Hepatocyte (in vitro differentiated cells): ENCODE data around the gene TRAF3IP1. TPM values are rescaled to one million over a fixed set of nuclear protein-coding genes. Genes with fewer than 3 reads are reported as not detected.
A peak's percentile ranks its signal among the peaks of the same experiment; 100 is the strongest.

Experiments
- DNase-seq: peaks from one replicate; pipeline ENCODE4 v3.0.0-alpha.2; 2016; ENCODE audit warnings: low spot score
- H2AFZ ChIP-seq: fragments of 200-600 bp; sonication (generic); 2 replicates; pipeline ENCODE4 v1.6.0; 2016; ENCODE audit warnings: antibody characterized with exemption, mild to moderate bottlenecking
- H3K27ac ChIP-seq: fragments of 200-600 bp; sonication (generic); 2 replicates; pipeline ENCODE4 v1.5.1; 2016; ENCODE audit warnings: mild to moderate bottlenecking
- H3K27me3 ChIP-seq: fragments of 200-600 bp; sonication (generic); 2 replicates; pipeline ENCODE4 v1.6.1; 2016
- H3K36me3 ChIP-seq: fragments of 200-600 bp; sonication (generic); replicated peaks from 2 replicates; pipeline ENCODE4 v1.5.1; 2016; ENCODE audit warnings: low read depth; ENCODE audit not compliant: insufficient read depth
- H3K4me1 ChIP-seq: fragments of 200-600 bp; sonication (generic); 2 replicates; pipeline ENCODE4 v1.5.1; 2016; ENCODE audit warnings: mild to moderate bottlenecking, moderate library complexity; ENCODE audit not compliant: insufficient read depth
- H3K4me2 ChIP-seq: fragments of 200-600 bp; sonication (generic); 2 replicates; pipeline ENCODE4 v1.6.0; 2016
- H3K4me3 ChIP-seq: fragments of 200-600 bp; sonication (generic); 2 replicates; pipeline ENCODE4 v1.5.1; 2016; ENCODE audit warnings: mild to moderate bottlenecking
- H3K79me2 ChIP-seq: fragments of 200-600 bp; sonication (generic); 2 replicates; pipeline ENCODE4 v1.6.0; 2017; ENCODE audit warnings: mild to moderate bottlenecking
- H3K9me2 ChIP-seq: fragments of 200-600 bp; sonication (generic); replicated peaks from 2 replicates; pipeline ENCODE4 v1.6.0; 2017; ENCODE audit warnings: mild to moderate bottlenecking; ENCODE audit not compliant: insufficient read depth
- H3K9me3 ChIP-seq: fragments of 200-600 bp; sonication (generic); 2 replicates; pipeline ENCODE4 v1.5.1; 2016; ENCODE audit warnings: low read depth, mild to moderate bottlenecking
- H4K20me1 ChIP-seq: fragments of 200-600 bp; sonication (generic); 2 replicates; pipeline ENCODE4 v1.6.0; 2016; ENCODE audit warnings: mild to moderate bottlenecking; ENCODE audit not compliant: insufficient read depth, poor library complexity, severe bottlenecking
- CTCF ChIP-seq: fragments of 200-600 bp; sonication (generic); IDR thresholded peaks from 2 replicates; pipeline ENCODE4 v1.5.1; 2016; ENCODE audit warnings: antibody characterized with exemption, mild to moderate bottlenecking; ENCODE audit not compliant: poor library complexity
- EZH2 ChIP-seq: fragments of 200-600 bp; sonication (generic); IDR thresholded peaks from 2 replicates; pipeline ENCODE4 v1.6.1; 2016; ENCODE audit warnings: antibody characterized with exemption, mild to moderate bottlenecking, borderline replicate concordance
- EZH2phosphoT487 ChIP-seq: fragments of 200-600 bp; sonication (generic); IDR thresholded peaks from one replicate; pipeline ENCODE4 v1.6.1; 2018; ENCODE audit warnings: antibody characterized with exemption, mild to moderate bottlenecking, low read depth, moderate library complexity; ENCODE audit not compliant: unreplicated experiment, severe bottlenecking
- WGBS: methylation state at CpG from one replicate; pipeline ENCODE4 v1.1.6; 2016; ENCODE audit warnings: low lambda C conversion rate; ENCODE audit errors: missing lambda C conversion rate; 5-methylcytosine and 5-hydroxymethylcytosine counted together
- polyA plus RNA-seq: library from polyadenylated mRNA; unstranded; fragments of >200 nt; fragmentation: Nextera tagmentation; extraction: Ambion mirVana; gene quantifications from 2 replicates; pipeline ENCODE4 v1.2.1, GENCODE V29; 2016
- total RNA-seq: library from RNA; depleted of rRNA; stranded (reverse); fragments of >200 nt; gene quantifications from 2 replicates; pipeline ENCODE4 v1.2.3, GENCODE V29; 2014

The TRAF3IP1 gene
- total and polyA plus RNA-seq, 2 experiments from 2014 or later = 9.0 to 9.1 TPM

- Histone ChIP-seq H3K27ac (no peak overlapping the region), H3K79me2 (no peaks in the 10 kb centered on the region), H2AFZ (no peak overlapping the region), H3K27me3 (no peaks in the 10 kb centered on the region), H3K4me2 (no peak overlapping the region), H3K4me3 (no peak overlapping the region), H3K9me3 (no peaks in the 10 kb centered on the region), H3K36me3 (no peaks in the 10 kb centered on the region), H4K20me1 (no peaks in the 10 kb centered on the region), H3K4me1 (no peaks in the 10 kb centered on the region), H3K9me2 (no peaks in the 10 kb centered on the region)
- no peak for DNase-seq
- WGBS = 84% methylated on average over 11 of the region's 11 CpGs
- TF ChIP-seq EZH2 (no peak), CTCF (no peak), EZH2phosphoT487 (no peak)
Observed at GRCh38 chr2:238378230-238379095, 58.1 kb downstream of the TRAF3IP1 start.

DNA sequence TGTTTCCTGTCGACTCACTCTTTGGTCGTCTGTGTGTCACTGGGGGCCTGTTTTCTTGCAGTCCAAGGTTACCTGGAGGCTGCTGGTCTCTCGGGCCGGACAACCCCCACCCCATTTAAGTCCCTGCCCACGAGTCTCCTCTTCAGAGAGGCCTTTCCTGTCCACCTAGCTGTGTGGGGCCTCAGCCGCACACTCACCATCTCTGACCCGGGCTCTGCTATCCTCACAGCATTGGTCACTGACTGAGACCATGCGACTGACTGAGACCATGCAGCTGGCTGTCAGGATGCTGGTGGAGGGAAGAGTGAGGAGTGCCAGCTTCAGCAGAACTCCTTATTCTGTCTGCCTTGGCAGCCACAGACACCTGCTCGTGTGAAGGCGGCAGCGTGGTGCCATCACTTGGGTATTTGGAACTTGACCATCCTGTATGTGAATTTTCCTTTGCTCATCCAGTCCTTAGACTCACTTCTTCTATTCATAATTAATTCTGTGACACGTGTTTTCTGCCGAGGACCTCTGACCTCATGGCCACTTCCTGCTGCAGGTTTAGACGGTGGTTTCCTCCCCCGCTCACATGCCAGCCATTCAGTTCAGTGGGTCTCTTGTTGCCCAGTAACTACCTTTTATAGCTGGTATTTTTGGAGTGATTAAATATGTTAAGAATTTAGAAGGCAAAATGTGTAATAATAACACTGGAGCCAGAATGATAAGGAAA is 58.9 kb downstream of the TRAF3IP1 start:
- Histone ChIP-seq H3K4me2 (no peak overlapping the region), H2AFZ (no peak overlapping the region), H3K27ac (no peak overlapping the region), H3K4me1 (no peaks in the 10 kb centered on the region), H3K9me3 (no peaks in the 10 kb centered on the region), H4K20me1 (no peaks in the 10 kb centered on the region), H3K9me2 (no peaks in the 10 kb centered on the region), H3K36me3 (no peaks in the 10 kb centered on the region), H3K27me3 (no peaks in the 10 kb centered on the region), H3K4me3 (no peak overlapping the region), H3K79me2 (no peaks in the 10 kb centered on the region)
- no peak for DNase-seq
- 85% methylated on average over 15 of the region's 15 CpGs for WGBS
- TF ChIP-seq EZH2phosphoT487 (no peak), EZH2 (no peak), CTCF (no peak)

GRCh38 chr2:238380336-238380735 is 60.0 kb downstream of the TRAF3IP1 start:
- TF ChIP-seq EZH2 = no peak
- no peak for TF ChIP-seq CTCF
- TF ChIP-seq EZH2phosphoT487 = no peak
- H3K27ac ChIP-seq = peak overlapping the region; percentile 1

More at GRCh38 chr2:238380336-238380735, 60.0 kb downstream of the TRAF3IP1 start:
- H2AFZ ChIP-seq = no peak overlapping the region
- H3K36me3 ChIP-seq = no peaks in the 10 kb centered on the region
- no peak overlapping the region for H3K4me3 ChIP-seq
- DNase-seq = no peak
- H4K20me1 ChIP-seq = no peaks in the 10 kb centered on the region
- H3K9me2 ChIP-seq = no peaks in the 10 kb centered on the region
- no peaks in the 10 kb centered on the region for H3K79me2 ChIP-seq
- H3K27me3 ChIP-seq = no peaks in the 10 kb centered on the region
- H3K4me2 ChIP-seq = no peak overlapping the region
- H3K4me1 ChIP-seq = no peaks in the 10 kb centered on the region
- 83% methylated on average over 7 of the region's 7 CpGs for WGBS
- H3K9me3 ChIP-seq = no peaks in the 10 kb centered on the region
